Breast epithelium (tissue), 4 donors: ENCODE data around the gene GMIP. TPM values are rescaled to one million over a fixed set of nuclear protein-coding genes. Genes with fewer than 3 reads are reported as not detected.

ENCODE experiments used
- DNase-seq, 2 donors: peaks; one replicate each; pipeline ENCODE4 v3.0.0-alpha.2; 2019; ENCODE audit warnings: low spot score in 2 of 2
- H3K27ac ChIP-seq, 2 donors: fragments of 200-600 bp; sonication (generic) in 1 of 2; one replicate each; pipeline ENCODE4 v1.5.1; 2016 to 2019; ENCODE audit warnings: mild to moderate bottlenecking in 1 of 2
- H3K27me3 ChIP-seq, 2 donors: fragments of 200-600 bp; sonication (generic) in 1 of 2; one replicate each; pipeline versions ENCODE4 v1.5.1 to v1.6.0; 2017 to 2019; ENCODE audit warnings: control low read depth in 1 of 2, mild to moderate bottlenecking in 1 of 2
- H3K36me3 ChIP-seq: fragments of 200-600 bp; one replicate; pipeline ENCODE4 v1.5.1; 2019
- H3K4me1 ChIP-seq, 2 donors: fragments of 200-600 bp; sonication (generic); one replicate each; pipeline ENCODE4 v1.5.1; 2016 to 2019; ENCODE audit warnings: control low read depth in 1 of 2
- H3K4me3 ChIP-seq, 3 donors: fragments of 200-600 bp; sonication (generic); 1 replicate in 2 of 3; 2 replicates in 1 of 3; pipeline ENCODE4 v1.5.1; 2016 to 2019; ENCODE audit warnings: mild to moderate bottlenecking in 3 of 3, moderate library complexity in 2 of 3
- H3K9me3 ChIP-seq, 2 donors: fragments of 200-600 bp; sonication (generic) in 1 of 2; one replicate each; pipeline ENCODE4 v1.5.1; 2016 to 2019; ENCODE audit warnings: control low read depth in 1 of 2
- CTCF ChIP-seq, 3 donors: fragments of 450-650 bp; IDR thresholded peaks; one replicate each; pipeline ENCODE4 v1.5.1; 2016 to 2017; ENCODE audit warnings: antibody characterized with exemption in 3 of 3, mild to moderate bottlenecking in 3 of 3, moderate library complexity in 3 of 3
- POLR2A ChIP-seq: fragments of 450-650 bp; IDR thresholded peaks from one replicate; pipeline ENCODE4 v1.6.1; 2016; ENCODE audit warnings: antibody characterized with exemption, mild to moderate bottlenecking, moderate library complexity
- POLR2AphosphoS5 ChIP-seq, 3 donors: sonication (generic); formaldehyde crosslinking; IDR thresholded peaks; one replicate each; pipeline ENCODE4 v1.6.1; 2017; ENCODE audit warnings: antibody characterized with exemption in 3 of 3
- intact Hi-C: fragments of 100-400 bp; cut with DNase I; formaldehyde crosslinking; loops from one replicate; pipeline ENCODE4 v1.15.1; 2023; ENCODE audit warnings: low total_unique reads
- total RNA-seq, 3 donors: library from RNA; depleted of rRNA; stranded (reverse); fragments of >200 nt; gene quantifications; one replicate each; pipeline ENCODE4 v1.1.0, GENCODE V29; 2016

GMIP gene
- total RNA-seq, 3 donors from 2014 or later = 7.9 to 10.4 (median 8.5) TPM

GRCh38 chr19:19628501-19629134 is 14.8 kb downstream of the GMIP start:
- H3K4me1 ChIP-seq = no peaks in the 10 kb centered on the region
- H3K36me3 ChIP-seq = no peaks in the 10 kb centered on the region
- TF ChIP-seq POLR2AphosphoS5 (IDR thresholded peaks at IDR 0.05) (no peak), POLR2A (no peak), CTCF (IDR thresholded peaks at IDR 0.05) (no peak)
- intact Hi-C loops = loop anchor here (10.0 kb wide), 1 partner anchor 1314 kb away; no protein-coding TSS in a partner anchor
- peak overlapping the region; percentile 38 to 82 (median 65) for H3K4me3 ChIP-seq
- no peaks in the 10 kb centered on the region for H3K27me3 ChIP-seq
- peak; percentile 52 to 69 for DNase-seq
- H3K9me3 ChIP-seq = no peaks in the 10 kb centered on the region
- H3K27ac ChIP-seq = peak overlapping the region; percentile 88

GRCh38 chr19:19627621-19628500 is 15.6 kb downstream of the GMIP start, which contains the start of gene LPAR2:
Gene LPAR2 (minus strand): TSS chr19:19628220. CDS start chr19:19627275, 945 bp downstream.
- H3K27ac ChIP-seq = peak within 1 kb of the TSS; percentile 88
- H3K9me3 ChIP-seq = no peaks in the 10 kb centered on the region
- H3K27me3 ChIP-seq = no peaks in the 10 kb centered on the region
- DNase-seq = peak; percentile 50 to 66
- H3K36me3 ChIP-seq = no peaks in the 10 kb centered on the region
- H3K4me1 ChIP-seq = no peaks in the 10 kb centered on the region
- intact Hi-C loops = loop anchor here (10.0 kb wide), 1 partner anchor 1313 kb away; no protein-coding TSS in a partner anchor
- TF ChIP-seq CTCF (IDR thresholded peaks at IDR 0.05) (no peak), POLR2AphosphoS5 (IDR thresholded peaks at IDR 0.05) (no peak), POLR2A (no peak)
- peak within 1 kb of the TSS; percentile 38 to 82 (median 65) for H3K4me3 ChIP-seq

DNA sequence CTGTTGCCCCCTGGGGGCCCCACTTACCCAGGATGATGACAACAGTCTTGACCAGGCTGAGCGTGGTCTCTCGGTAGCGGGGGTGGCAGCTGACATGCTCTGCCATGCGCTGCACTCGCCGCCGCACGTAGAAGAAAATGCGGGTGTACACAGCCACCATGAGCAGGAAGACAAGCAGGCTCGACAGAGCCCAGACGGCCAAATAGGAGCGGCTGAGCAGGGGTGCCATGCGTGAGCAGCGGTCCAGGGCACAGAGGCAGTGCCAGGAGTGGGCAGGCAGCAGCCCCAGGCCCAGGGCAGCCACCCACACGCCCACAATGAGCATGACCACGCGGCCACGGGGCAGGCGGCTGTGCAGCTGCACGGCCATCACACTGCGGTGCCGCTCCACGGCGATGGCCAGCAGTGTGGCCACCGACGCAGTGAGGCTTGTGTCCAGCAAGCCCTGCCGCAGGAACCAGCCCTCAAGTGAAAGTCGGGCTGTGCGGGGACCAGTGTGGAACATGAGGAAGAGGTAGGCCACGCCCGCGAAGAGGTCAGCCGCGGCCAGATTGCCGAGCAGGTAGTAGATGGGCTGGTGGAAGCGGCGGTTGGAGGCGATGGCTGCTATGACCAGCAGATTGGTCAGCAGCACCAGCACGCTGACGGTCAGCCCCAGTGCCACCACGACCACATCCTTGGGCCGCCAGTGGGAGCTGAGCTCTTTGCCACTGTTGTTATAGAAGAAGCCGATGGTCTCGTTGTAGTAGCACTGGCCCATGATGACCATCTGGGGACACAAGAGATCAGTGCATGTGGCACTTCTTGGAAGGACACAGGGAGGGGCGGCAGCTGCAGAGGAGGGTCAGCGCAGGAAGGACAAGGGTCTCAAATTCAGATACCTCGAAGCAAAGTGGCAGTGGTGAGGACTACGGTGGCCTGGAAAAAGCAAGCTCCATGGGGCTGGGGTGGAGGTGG is 16.7 kb downstream of the GMIP start:
- Histone ChIP-seq H3K36me3 (no peaks in the 10 kb centered on the region), H3K4me3 (peak overlapping the region in 2 of 3 donors; percentile 65 to 82), H3K9me3 (no peaks in the 10 kb centered on the region), H3K4me1 (no peaks in the 10 kb centered on the region), H3K27ac (peak overlapping the region; percentile 88), H3K27me3 (no peaks in the 10 kb centered on the region)
- DNase-seq = no peak
- intact Hi-C loops = loop anchor here (10.0 kb wide), 1 partner anchor 1312 kb away; no protein-coding TSS in a partner anchor
- TF ChIP-seq POLR2A (no peak), CTCF (IDR thresholded peaks at IDR 0.05) (no peak), POLR2AphosphoS5 (IDR thresholded peaks at IDR 0.05) (no peak)

- no peak for TF ChIP-seq POLR2AphosphoS5 (IDR thresholded peaks at IDR 0.05)
- TF ChIP-seq POLR2A = no peak
- no peak for TF ChIP-seq CTCF (IDR thresholded peaks at IDR 0.05)
- intact Hi-C loops = loop anchor here (10.0 kb wide), 1 partner anchor 1309 kb away; no protein-coding TSS in a partner anchor
- H3K9me3 ChIP-seq = no peaks in the 10 kb centered on the region
- no peak overlapping the region for H3K27ac ChIP-seq
- no peaks in the 10 kb centered on the region for H3K27me3 ChIP-seq
- DNase-seq = no peak
- H3K4me1 ChIP-seq = no peaks in the 10 kb centered on the region
- H3K4me3 ChIP-seq = no peak overlapping the region
- no peaks in the 10 kb centered on the region for H3K36me3 ChIP-seq
Observed at GRCh38 chr19:19624032-19624570, 19.4 kb downstream of the GMIP start.
